HG03457 (cell line): ENCODE results near the gene CALM1.
"Not testable (repeated sequence)": the region's sequence is repeated elsewhere in the genome, so short reads cannot be mapped to it uniquely, and the experiment has no call there.

Source experiments
- ATAC-seq: cut with Tn5 transposase; IDR thresholded peaks from one replicate; pipeline ENCODE4 v1.9.1; 2021; ENCODE audit warnings: moderate number of reproducible peaks; ENCODE audit not compliant: unreplicated experiment

CALM1 gene

DNA sequence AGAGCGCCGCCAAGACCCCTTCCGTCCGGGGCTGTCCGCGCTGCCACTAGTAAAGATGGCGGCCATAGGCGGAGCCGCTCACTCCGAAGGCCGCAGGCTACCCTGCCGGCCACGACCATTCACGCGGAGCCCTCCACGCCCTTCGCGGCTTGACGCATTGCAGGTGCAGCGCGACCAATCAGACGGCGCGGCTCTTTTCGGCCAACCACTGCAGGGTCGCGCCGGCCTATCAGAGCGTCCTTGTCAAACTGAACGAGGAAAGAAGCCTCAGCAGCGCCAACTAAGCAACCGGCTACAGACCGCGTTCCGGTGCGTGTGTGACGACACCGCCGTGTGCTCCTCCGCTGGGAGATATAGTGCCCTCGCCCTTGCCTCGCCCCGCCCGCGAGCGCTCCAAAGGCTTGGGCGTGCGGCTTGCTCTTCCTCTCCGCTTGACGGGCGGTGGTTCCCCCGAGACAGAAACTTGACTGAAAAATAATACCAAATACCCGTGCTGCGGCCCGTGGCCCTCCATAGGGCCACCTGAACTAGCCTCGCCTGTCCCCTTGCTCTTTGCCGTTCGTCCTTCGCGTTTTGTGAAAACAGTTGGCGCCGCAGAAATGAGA is 13.6 kb upstream of the CALM1 start:
- ATAC-seq = peak; percentile 88

DNA sequence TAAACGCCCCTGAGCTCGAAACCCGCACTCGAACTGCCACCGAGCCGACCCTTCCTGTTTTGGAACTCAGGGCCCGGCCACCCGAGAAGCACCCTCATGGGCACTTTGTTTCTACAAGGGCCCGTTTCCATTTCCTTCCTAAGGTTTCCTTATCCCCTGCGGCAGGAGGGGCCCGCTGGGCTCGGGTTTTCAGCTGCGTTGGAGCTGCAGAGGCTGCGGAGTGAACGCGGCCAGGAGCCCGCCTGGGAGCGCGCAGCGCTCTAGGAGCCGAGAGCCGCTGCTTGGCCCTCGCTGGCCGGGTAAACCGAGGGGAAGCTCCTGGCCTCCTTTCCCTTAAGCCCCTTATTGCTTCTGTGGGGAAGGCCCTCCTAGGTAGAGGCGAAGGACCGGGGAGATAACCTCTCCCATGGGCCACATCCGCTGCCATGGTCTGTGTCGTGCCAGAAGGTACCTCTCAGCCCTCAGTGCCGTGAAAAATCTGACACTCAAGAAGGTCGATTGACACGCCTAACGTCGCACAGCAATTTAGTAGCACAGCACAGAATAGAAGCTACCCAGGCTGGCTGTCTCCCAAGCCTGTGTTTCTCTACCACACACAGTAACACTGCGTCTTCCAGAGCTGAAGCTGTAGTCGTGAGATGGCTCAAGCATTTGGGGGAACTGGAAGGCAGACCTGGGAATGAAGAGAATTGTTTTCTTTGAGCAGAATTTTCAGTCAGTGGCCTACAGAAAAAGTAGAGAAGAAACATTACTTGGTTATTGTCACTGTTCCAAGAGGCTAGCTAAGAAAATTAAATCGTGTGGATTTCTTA is 12.9 kb upstream of the CALM1 start:
- ATAC-seq = peak; percentile 15

DNA sequence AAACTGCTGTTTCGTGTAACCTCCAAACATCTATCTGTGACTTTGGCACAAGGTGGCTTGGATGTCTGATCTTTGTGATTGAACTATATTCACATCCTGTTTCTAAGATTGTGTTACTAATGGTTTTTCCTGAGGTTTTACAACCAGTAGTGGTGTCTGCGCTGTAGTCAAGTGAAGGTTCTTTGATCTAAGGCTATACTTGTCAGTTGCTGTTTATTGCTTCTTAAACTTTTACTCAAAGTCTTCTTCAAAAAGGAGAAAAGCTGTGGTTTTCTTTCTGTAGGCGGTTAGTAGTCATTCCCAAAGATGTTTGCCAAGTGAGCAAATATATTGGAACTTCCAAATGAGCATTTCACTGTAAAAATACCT is 12.3 kb upstream of the CALM1 start:
- no peak for ATAC-seq

DNA sequence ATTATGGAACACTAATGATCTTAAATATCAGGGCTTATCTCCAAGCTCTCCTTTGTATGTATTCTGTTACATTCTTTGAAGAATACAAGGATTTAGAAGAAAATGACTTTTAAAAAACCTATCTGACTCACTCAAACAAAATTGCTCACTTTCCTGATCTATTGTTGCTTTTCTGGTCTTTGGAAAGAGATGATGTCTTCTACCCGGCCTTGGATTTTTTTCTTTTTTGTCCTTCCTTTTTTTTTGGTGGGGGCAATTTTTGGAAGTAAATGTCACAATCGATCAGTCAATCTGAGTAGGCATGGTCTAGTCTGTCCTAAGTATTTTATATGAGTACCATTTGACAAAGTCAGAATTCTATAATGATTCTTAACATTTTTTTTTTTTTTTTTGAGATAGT is 10.5 kb upstream of the CALM1 start:
- no peak for ATAC-seq

DNA sequence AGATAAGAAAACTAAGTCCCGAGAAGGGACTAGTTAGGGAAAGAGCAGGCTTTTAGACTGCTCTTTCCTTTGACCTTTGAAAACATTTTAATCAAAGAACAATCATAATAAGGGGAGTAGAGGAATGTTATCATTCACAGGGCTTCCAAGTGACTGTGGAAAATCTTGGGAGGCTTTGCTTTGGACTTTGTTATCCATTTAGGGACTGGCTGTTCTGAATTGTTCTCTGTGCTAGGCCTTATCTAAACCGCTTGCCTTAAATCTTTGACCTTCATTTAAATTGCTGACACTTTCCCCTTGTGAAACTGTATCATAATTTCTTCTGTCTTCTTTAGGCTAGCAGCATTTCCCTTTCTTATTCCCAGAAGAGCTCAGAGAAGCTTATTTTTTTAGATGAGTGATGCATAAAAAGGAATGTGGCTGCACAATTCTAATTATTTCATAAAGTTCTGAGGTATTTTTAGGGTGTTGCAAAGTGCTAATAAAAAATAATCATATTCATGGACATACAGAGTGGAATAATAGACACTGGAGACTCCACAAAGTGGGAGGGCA is 9.5 kb upstream of the CALM1 start:
- ATAC-seq = no peak

DNA sequence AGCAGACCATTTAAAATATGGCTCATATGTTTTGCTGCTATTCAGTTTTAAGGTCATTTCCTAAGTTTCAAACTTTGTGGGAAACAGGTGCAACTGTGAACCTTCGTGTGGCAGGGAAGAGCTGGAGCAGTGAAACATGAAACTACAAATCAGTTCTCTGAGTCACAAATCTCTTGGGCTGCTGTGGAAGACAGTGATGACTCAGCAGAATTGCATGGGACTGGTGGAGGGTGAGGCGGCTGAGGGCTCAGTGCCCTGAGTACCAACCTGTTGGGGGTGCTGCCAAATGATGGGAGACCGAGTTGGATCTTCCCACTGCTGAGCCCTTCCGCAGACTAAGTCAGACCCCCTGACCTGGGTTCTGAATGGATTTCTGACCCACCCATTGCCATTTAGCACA is 8.4 kb upstream of the CALM1 start:
- no peak for ATAC-seq

DNA sequence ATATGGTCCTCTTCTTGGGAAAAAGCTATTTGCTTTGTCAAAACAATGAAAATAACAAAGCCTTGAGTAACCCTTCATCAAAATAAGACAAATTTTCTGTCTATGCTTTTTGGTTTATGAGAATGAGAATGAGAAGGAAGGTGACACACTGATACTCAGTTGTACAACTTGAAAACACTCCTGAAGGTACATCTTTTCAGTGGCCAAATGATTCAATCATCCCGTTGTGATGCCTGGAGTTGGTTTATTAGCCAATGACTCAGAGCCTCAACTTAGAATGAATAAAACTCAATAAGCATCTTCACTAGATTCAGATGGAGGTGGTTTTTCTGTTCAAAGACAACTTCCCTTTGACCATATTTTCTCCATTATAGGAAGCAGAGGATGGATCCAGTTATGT is 7.8 kb upstream of the CALM1 start:
- no peak for ATAC-seq

DNA sequence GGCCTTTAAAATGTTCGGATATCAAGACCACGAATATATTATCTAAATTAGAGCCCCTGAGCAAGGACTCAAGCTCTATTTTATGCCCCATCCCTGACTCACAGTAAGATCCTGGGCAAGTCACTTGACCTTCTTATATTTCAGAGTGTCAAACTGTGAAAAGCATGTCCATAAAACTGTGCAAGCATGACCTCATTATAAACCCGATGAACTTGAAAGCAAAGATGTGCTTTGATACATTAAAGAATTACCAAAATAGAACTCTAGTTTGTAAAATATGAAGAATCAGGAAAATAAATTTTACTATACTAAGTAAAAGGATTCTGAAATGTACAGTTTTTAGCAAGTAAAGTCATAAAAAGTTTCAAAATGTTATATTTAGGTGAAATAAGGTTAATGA is 2.9 kb upstream of the CALM1 start:
- no peak for ATAC-seq

DNA sequence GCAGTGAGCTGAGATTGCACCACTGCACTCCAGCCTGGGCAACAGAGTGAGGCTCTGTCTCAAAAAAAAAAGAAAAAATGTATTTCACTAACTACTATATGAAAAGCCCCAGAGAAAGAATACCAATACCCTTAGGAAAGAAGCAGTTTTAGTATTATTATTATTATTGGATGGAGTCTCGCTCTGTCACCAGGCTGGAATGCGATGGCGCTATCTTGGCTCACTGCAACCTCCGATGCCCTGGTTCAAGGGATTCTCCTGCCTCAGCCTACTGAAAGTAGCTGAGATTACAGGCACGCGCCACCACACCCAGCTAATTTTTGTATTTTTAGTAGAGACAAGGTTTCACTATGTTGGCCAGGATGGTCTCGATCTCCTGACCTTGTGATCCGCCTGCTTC is 2.0 kb upstream of the CALM1 start:
- ATAC-seq = not testable (repeated sequence)

DNA sequence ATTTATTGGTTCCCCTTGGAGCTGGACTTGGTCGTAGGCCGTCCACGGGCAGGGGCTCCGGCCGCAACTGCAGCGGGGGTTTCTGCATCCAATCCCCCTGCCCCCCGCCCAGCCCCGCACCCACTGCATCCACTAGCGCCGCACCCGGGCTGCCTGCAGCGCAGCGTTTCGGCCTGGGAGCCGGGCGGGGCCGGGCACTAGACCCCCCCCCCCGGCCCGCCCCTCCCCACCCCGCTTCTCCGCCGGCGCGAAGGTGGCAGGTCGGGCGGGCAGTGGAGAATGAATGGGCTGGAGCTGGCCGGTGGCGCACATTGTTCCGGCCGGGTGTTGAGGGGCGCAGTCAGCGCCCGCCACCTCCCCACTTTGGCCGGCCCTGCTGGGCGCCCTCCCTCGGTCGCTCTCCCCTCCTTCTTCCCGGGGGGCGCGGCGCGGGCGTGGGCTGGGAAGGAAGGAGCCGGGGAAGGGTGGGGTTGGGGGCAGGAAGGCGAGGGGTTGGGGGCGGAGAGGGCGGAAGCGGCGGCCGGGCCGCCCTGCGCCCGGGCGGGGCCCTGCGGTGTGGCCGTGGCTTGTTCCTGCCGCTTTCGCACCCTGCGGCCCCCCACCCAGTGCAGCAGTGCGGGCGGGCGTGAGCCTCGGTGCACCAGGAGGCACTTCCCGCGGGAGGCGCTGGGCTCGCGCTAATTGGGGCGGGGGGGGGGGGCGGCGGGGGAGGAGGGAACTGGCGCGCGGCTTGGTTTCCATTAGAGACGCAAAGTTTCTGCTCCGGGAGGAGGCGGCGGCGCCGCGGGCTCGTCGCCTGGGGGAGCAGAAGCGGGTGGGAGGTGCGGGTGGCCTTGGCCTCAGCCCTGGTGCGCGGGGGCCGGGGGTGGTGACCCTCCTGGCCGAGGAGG is 841 bp downstream of the CALM1 start:
- no peak for ATAC-seq

DNA sequence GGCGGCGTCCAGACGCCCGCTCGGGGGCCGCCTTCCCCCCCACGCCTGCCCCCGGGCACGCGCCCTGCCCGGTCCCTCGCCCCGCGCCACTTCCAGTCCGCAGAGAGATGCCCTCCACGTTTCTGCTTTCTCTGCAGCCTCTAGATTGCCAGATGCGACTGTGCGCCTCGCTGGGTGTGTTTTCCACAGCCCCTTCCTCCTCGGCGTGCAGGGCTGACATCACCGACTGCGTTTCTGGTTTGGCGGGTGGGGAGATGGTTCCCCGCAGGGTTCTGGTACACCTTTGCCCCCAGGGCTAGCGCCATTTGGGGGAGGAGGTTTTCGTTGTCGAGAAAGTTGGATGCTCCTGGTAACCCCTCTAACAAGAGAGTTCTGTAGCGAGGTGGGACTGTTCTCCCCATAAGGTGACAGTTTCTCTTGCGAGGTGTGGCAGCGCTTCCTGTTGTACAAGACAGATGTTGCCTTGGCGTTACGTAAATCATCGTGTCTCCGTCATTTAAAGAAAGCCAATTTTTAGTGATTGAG is 1.5 kb downstream of the CALM1 start:
- ATAC-seq = no peak

DNA sequence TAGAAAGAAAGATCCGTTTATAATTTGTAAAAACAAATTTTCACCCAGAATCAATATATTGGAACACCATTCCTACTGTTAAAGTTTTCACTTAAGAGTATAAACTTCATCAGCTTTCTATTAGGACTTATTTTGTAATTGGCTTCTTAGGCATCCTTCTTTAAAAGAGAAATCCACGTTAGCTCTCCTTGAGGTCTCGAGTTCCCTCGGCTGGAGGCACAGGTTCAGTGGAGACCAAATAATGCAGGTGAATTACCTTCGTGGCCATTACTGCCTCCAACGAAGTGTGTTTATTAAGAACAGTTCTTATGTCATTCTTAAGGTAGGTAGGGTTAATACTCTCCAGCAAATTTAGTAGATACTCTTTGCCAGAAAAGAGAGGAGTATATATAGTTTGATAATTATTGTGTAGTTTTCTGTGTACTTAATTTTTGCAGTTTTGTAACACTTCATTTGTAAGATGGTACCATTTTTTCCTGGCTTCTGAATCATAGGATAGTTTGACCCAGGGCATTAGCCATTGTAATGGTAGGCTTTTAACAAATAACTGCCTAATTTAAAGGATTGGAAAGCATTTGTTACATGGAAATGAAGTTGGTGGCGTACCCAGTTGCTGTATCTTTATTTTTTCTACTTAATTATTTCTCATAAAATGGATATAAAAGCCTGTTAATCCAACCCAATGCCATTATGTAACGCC is 2.2 kb downstream of the CALM1 start:
- no peak for ATAC-seq

DNA sequence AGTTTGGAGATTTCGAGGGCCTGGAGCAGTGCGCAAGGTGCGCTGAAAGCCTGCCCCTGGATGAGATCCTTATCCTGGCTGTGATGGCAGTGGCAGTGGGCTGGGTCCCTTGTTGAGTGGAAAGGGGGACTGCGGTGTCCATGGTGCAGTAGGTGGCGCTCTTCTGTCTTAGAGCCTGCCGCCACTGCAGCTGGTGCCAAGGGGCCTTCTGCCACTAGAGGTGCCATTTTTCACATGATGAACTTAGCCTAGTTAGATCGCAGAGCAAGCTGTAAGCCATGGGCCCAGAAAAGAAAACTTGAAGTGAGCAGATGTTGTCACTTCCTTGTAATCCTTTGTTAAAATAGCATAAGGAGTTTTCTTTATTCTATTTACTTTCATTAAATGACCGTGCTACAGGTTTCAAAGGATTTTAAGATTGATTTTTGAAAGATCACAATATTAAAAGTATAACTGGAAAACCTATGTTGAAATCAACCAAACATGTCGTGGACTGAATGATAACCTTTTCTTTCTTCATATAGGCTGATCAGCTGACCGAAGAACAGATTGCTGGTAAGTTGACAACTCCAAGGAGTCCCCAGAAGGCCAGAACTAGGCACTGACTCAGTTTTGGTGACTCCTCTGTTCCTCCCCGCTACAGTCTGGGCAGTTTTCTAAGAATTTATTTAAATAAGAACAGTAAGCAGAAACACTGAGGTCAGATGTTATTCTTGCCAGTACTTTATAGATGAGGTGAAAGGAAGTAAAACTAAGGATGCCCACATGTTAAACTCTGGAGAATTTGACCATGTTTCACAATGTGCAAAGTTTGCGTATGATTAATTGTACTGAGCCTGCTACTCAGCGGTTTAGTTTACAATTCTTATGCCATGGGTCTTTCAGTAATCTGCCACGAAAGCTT is 3.0 kb downstream of the CALM1 start:
- peak; percentile 40 for ATAC-seq

DNA sequence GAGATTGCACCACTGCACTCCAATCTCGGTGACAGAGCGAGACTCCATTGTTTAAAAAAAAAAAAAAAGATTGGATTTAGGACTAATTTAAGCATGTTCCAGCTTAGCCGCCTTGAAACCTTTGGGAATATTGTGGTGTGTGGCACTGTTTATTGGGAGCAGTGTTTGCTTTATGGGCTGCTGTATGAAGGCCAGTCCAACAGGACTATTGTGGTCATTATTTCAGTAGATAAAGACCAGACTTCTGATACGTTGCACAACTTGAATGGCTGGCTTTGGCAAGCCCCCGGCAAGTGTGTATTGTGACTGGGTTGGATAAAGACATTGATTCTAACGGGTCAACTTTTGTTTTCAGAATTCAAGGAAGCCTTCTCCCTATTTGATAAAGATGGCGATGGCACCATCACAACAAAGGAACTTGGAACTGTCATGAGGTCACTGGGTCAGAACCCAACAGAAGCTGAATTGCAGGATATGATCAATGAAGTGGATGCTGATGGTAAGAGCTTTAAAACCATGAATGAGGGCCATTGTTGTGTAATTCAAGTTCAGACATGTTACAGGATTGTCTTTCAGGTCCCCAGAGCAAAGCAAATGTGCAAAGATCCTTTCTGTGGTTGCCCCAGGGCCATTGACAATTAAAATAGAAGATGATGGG is 4.2 kb downstream of the CALM1 start:
- ATAC-seq = no peak

DNA sequence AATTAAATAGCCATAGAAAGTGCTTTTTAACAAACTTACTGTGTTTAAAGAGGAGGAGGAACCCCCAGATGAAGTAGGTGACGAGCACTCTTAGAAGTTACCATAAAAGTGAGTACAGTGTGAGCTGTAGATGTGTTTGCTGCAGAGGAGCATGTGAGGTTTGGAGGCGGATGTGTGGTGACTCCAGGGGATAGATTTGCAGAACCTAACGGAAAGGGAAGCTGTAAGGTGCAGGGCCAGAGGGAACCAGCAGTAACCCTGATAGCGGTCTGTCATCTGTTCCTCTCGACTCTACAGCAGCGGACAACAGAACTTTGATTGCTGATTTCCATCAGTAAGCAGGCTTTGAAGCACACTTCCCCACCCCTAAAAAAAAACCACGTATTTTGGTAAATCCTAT is 5.2 kb downstream of the CALM1 start:
- ATAC-seq = no peak

DNA sequence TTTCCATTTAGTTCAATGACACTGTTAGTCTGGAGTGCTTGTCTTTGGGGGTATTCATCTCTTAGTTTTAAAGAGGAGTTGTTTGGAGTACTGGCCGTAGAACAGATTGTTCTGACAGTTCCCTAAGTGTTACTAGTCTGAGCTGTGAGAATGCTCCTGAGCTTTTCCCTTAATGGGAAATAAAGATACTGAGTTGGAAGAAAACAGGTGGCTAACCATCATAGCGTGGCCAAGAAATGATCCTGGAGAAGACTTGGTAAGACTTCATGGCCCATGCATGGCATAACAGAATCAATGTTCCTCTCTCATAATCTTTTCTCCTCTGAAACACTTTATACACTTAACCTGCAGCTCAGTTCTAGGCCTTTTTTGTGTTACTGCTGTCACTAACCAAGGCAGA is 6.2 kb downstream of the CALM1 start:
- no peak for ATAC-seq

DNA sequence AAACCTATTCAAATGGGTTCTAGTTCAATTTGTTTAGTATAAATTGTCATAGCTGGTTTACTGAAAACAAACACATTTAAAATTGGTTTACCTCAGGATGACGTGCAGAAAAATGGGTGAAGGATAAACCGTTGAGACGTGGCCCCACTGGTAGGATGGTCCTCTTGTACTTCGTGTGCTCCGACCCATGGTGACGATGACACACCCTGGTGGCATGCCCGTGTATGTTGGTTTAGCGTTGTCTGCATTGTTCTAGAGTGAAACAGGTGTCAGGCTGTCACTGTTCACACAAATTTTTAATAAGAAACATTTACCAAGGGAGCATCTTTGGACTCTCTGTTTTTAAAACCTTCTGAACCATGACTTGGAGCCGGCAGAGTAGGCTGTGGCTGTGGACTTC is 8.3 kb downstream of the CALM1 start:
- no peak for ATAC-seq

DNA sequence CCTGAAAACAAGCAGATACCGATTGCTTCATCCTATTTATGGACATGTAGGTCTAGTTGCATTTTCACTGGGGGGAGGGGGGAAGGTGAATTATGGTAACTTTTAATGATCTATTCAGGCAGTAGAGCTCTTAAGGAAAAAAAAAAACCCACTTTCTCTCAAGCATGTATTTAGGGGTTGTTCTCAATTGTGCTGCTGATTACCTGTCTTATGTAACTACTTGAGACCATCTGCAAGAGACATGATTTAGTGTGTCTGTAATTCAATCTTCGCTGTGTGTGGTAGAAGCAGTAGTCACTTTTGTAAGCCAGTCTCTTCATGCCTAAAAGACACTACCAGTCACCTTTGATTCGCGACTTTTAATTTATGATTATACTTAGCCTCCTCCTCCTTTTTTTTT is 8.9 kb downstream of the CALM1 start:
- ATAC-seq = no peak

DNA sequence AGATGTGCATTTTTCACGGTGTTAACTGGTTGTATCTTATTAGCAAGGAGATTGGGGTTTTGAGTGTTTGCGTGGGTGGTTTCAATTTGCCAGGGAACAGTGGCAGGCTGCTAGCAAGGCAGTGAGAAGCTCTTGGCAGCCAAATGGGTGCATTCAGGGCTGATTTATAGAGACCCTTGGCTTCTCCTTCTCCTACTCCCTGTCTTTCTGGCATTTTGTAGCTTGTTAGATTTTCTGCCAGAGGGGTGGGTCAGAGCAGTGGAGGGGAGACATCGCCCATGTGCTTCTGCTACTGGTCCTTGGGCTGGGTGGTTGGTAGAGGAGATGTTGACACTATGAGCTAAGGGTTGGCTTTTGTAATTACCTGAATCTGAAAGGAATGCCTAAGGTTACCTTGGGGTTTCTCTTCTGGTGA is 9.6 kb downstream of the CALM1 start:
- no peak for ATAC-seq
